Measurements from ENCODE around the gene STK33. TPM values are rescaled to one million over a fixed set of nuclear protein-coding genes. Genes with fewer than 3 reads are reported as not detected.

STK33 gene
- total and polyA plus RNA-seq, 4 donors, result 0.10 to 3.8 (median 1.6) TPM

Other genes starting within 250 kb of the STK33 start
- 10 to 100 TPM in 1 of 2 donors, 1 to 10 TPM in 1; 9.4 to 18.7 TPM for gene TRIM66, start 88.4 kb upstream of the STK33 start, total RNA-seq
- gene TRIM66, start 88.4 kb upstream of the STK33 start, polyA plus RNA-seq, result 1 to 10 TPM; 3.4 to 8.4 TPM
- 100 to 1,000 TPM; 623 to 776 TPM for gene RPL27A, start 88.6 kb upstream of the STK33 start, total RNA-seq
- gene RPL27A, start 88.6 kb upstream of the STK33 start, polyA plus RNA-seq, result 1,000 to 10,000 TPM; 2,339 to 4,548 TPM

Measured in aorta (tissue), 4 donors.